ENCODE data around the gene DNAI1. TPM values are rescaled to one million over a fixed set of nuclear protein-coding genes. Genes with fewer than 3 reads are reported as not detected.

Gene DNAI1
- total RNA-seq, 1 donor from 2014 or later: 0.52 TPM

DNA sequence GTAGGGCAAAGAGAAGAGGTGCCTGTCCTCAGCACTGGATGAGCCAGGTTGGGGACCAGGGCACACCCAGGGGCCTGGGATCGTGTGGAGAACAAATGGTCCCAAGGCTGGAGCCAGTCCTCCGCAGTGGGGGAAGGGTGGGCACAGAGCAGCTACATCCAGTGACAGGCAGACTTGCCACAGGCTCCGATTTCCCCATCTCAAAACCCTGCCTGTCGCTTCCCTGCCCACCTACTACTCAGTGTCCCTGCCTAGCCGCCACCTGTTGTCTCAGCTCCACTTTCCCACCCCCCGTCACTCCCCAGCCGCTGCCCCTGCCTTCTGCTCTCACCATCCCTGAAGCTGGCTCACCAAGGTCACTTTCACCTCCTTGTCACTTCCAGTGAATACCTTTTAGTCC, 78.1 kb downstream of the DNAI1 start:
- Histone ChIP-seq H3K4me1 (no peaks in the 10 kb centered on the region), H3K27me3 (peaks cover 12% of the 10 kb centered on the region), H3K79me2 (ENCODE audit: low read depth) (no peaks in the 10 kb centered on the region), H3K4me3 (no peak overlapping the region), H3K27ac (no peak overlapping the region), H3K36me3 (no peaks in the 10 kb centered on the region), H4K20me1 (ENCODE audit: low read depth) (no peaks in the 10 kb centered on the region), H3F3A (ENCODE audit: low read depth) (no peaks in the 10 kb centered on the region), H3K9me3 (ENCODE audit: low read depth) (no peaks in the 10 kb centered on the region), H3K9ac (no peak overlapping the region), H3K4me2 (no peak overlapping the region), H2AFZ (replicated peaks) (no peak overlapping the region)
- H3K27ac Mint-ChIP-seq: no peak overlapping the region
- no peak for TF ChIP-seq CTCF (IDR thresholded peaks at IDR 0.05)
- no peak for TF ChIP-seq EZH2phosphoT487 (IDR thresholded peaks at IDR 0.05)
- TF ChIP-seq EZH2 (IDR thresholded peaks at IDR 0.05): no peak
- no peak overlapping the region for H3K4me3 Mint-ChIP-seq
- H3K9me3 Mint-ChIP-seq: peaks cover 10% of the 10 kb centered on the region
- DNase-seq (ENCODE audit: low spot score): no peak
- no peaks in the 10 kb centered on the region for H3K4me1 Mint-ChIP-seq
- no peaks in the 10 kb centered on the region for H3K36me3 Mint-ChIP-seq
- peaks cover 10% of the 10 kb centered on the region for H3K27me3 Mint-ChIP-seq (ENCODE audit: insufficient read depth, low read depth)

DNA sequence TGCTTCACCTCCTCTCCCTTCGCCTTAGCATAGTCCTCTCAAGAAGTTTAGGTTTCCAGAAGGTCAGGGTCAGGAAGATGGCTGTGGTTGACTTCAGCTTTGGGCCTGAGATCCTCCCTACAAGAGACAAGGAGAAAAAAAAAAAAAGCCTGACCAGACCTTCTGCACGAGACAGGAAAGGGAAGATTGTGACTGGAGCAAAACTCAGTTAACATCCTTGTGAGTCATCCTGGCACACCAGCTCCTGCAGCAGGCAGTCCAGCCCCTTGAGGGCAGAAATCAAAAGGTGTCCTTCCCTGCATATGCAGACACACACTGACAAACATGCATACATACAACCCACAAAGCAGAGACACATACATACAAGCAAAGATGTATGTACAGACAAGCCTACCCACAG, 82.2 kb downstream of the DNAI1 start:
- Histone ChIP-seq H3K27ac (no peak overlapping the region), H3K4me2 (no peak overlapping the region), H3K36me3 (no peaks in the 10 kb centered on the region), H3K4me3 (no peak overlapping the region), H2AFZ (replicated peaks) (no peak overlapping the region), H3K9ac (no peak overlapping the region), H3K4me1 (no peaks in the 10 kb centered on the region), H3K79me2 (ENCODE audit: low read depth) (no peaks in the 10 kb centered on the region), H3K9me3 (ENCODE audit: low read depth) (no peaks in the 10 kb centered on the region), H4K20me1 (ENCODE audit: low read depth) (no peaks in the 10 kb centered on the region), H3K27me3 (no peaks in the 10 kb centered on the region), H3F3A (ENCODE audit: low read depth) (no peaks in the 10 kb centered on the region)
- H3K27ac Mint-ChIP-seq: no peak overlapping the region
- H3K36me3 Mint-ChIP-seq: no peaks in the 10 kb centered on the region
- H3K27me3 Mint-ChIP-seq (ENCODE audit: insufficient read depth, low read depth): peaks cover 12% of the 10 kb centered on the region
- H3K4me1 Mint-ChIP-seq: no peaks in the 10 kb centered on the region
- H3K9me3 Mint-ChIP-seq: no peaks in the 10 kb centered on the region
- DNase-seq (ENCODE audit: low spot score): no peak
- TF ChIP-seq EZH2 (IDR thresholded peaks at IDR 0.05) (no peak), CTCF (IDR thresholded peaks at IDR 0.05) (no peak), EZH2phosphoT487 (IDR thresholded peaks at IDR 0.05) (no peak)
- H3K4me3 Mint-ChIP-seq: no peak overlapping the region

- Histone ChIP-seq H3K4me2 (no peak overlapping the region), H3K27me3 (no peaks in the 10 kb centered on the region), H3K4me1 (no peaks in the 10 kb centered on the region), H4K20me1 (ENCODE audit: low read depth) (no peaks in the 10 kb centered on the region), H3K36me3 (no peaks in the 10 kb centered on the region), H2AFZ (replicated peaks) (no peak overlapping the region), H3K27ac (no peak overlapping the region), H3F3A (ENCODE audit: low read depth) (no peaks in the 10 kb centered on the region), H3K79me2 (ENCODE audit: low read depth) (no peaks in the 10 kb centered on the region), H3K9me3 (ENCODE audit: low read depth) (no peaks in the 10 kb centered on the region), H3K4me3 (no peak overlapping the region), H3K9ac (no peak overlapping the region)
- H3K27me3 Mint-ChIP-seq (ENCODE audit: insufficient read depth, low read depth): peaks cover 12% of the 10 kb centered on the region
- H3K4me3 Mint-ChIP-seq: no peak overlapping the region
- H3K9me3 Mint-ChIP-seq: no peaks in the 10 kb centered on the region
- H3K27ac Mint-ChIP-seq: no peak overlapping the region
- no peak for DNase-seq (ENCODE audit: low spot score)
- TF ChIP-seq CTCF (IDR thresholded peaks at IDR 0.05): no peak
- no peak for TF ChIP-seq EZH2 (IDR thresholded peaks at IDR 0.05)
- TF ChIP-seq EZH2phosphoT487 (IDR thresholded peaks at IDR 0.05): no peak
- no peaks in the 10 kb centered on the region for H3K36me3 Mint-ChIP-seq
- H3K4me1 Mint-ChIP-seq: no peaks in the 10 kb centered on the region
These were observed 82.9 kb downstream of the DNAI1 start for GRCh38 chr9:34541540-34541939.
